ENCODE results near the gene AMPD3. TPM values are rescaled to one million over a fixed set of nuclear protein-coding genes. Genes with fewer than 3 reads are reported as not detected.

Gene AMPD3
- total RNA-seq, 1 experiment from 2014 or later: 5.9 TPM

- Histone ChIP-seq H3K27ac (ENCODE audit: insufficient read length, low read depth, low read length) (no peak overlapping the region), H3T11ph (ENCODE audit: low read length) (no peak overlapping the region), H3K79me1 (ENCODE audit: insufficient read depth, low read depth, low read length, poor library complexity, severe bottlenecking) (no peaks in the 10 kb centered on the region), H3K4me2 (ENCODE audit: insufficient read depth, insufficient read length, low read length) (no peak overlapping the region), H2AFZ (ENCODE audit: low read length) (no peak overlapping the region), H2AK5ac (ENCODE audit: insufficient read length, low read length) (no peak overlapping the region), H4K20me1 (ENCODE audit: control insufficient read depth, insufficient read depth, insufficient read length) (no peaks in the 10 kb centered on the region), H3K23ac (ENCODE audit: insufficient read length, low read depth, low read length) (no peak overlapping the region), H3K18ac (ENCODE audit: insufficient read length, low read depth, low read length) (no peak overlapping the region), H3K56ac (ENCODE audit: insufficient read length, low read depth, low read length) (no peak overlapping the region), H3K79me2 (ENCODE audit: insufficient read depth, low read length) (no peaks in the 10 kb centered on the region), H2BK12ac (ENCODE audit: insufficient read length, low read depth, low read length) (no peak overlapping the region), H3K9ac (ENCODE audit: extremely low read depth, insufficient read length, low read length) (no peak overlapping the region), H3K4ac (ENCODE audit: low read depth, low read length) (no peak overlapping the region), H2BK5ac (ENCODE audit: insufficient read length, low read length) (no peak overlapping the region), H3K27me3 (ENCODE audit: insufficient read depth, low read length) (no peaks in the 10 kb centered on the region; the same call in 1 of the 2 replicates), H3K23me2 (ENCODE audit: insufficient read length, low read depth, low read length, poor library complexity, severe bottlenecking) (no peaks in the 10 kb centered on the region), H2BK20ac (ENCODE audit: low read depth, low read length, poor library complexity, severe bottlenecking) (no peak overlapping the region), H2BK120ac (ENCODE audit: low read depth, low read length, poor library complexity, severe bottlenecking) (no peak overlapping the region), H4K91ac (ENCODE audit: insufficient read length, low read depth, low read length) (no peak overlapping the region), H2BK15ac (ENCODE audit: low read depth, low read length) (no peak overlapping the region), H3K14ac (ENCODE audit: insufficient read depth, low read length) (no peak overlapping the region), H3K4me1 (ENCODE audit: insufficient read depth, low read length) (peaks cover 9% of the 10 kb centered on the region; the same call in 1 of the 2 replicates), H4K5ac (ENCODE audit: insufficient read length, low read depth, low read length) (no peak overlapping the region), H3K9me3 (ENCODE audit: control insufficient read depth, low read depth, low read length) (no peaks in the 10 kb centered on the region), H4K8ac (replicated peaks; ENCODE audit: insufficient read length, low read depth, low read length) (no peak overlapping the region)
- H3K9me3 Mint-ChIP-seq: no peaks in the 10 kb centered on the region
- peaks cover 23 to 34% of the 10 kb centered on the region in 2 experiments for H3K4me1 Mint-ChIP-seq
- H3K27me3 Mint-ChIP-seq (ENCODE audit: low read depth): peaks cover 16% of the 10 kb centered on the region
- no peak overlapping the region for H3K27ac Mint-ChIP-seq
- H3K36me3 Mint-ChIP-seq (ENCODE audit: insufficient read depth in 1 of 3, low read depth in 3 of 3): no peaks in the 10 kb centered on the region; a peak in 1 of 7 replicates
- WGBS (ENCODE audit: extremely low coverage, insufficient read length, low lambda C conversion rate): no CpG with 5 or more reads among the region's 3 CpGs
- peak; percentile 25 for DNase-seq
- TF ChIP-seq CTCF (conservative IDR thresholded peaks at IDR 0.05): no peak
- peak overlapping the region in 1 of 2 experiments; percentile 46; a peak in 2 of 5 replicates for H3K4me3 Mint-ChIP-seq
These were observed 1.5 kb downstream of the AMPD3 start for GRCh38 chr11:10456519-10456918.
